PC-9 (cell line): ENCODE results near the gene GGACT.

Experiments
- CTCF ChIP-seq: fragments of 200-600 bp; sonication (generic); conservative IDR thresholded peaks from 2 replicates; pipeline ENCODE4 v1.6.1; 2017; ENCODE audit warnings: mixed run types, antibody characterized with exemption, mild to moderate bottlenecking, moderate library complexity
- EZH2 ChIP-seq: fragments of 200-600 bp; sonication (generic); IDR thresholded peaks from 2 replicates; pipeline ENCODE4 v1.8.0; 2017; ENCODE audit warnings: antibody characterized with exemption, low read depth

GRCh38 chr13:100493418-100493817 lies 95.2 kb downstream of the GGACT start:
- TF ChIP-seq CTCF: no peak
- TF ChIP-seq EZH2: no peak
